Upper lobe of left lung (tissue), 4 donors: ENCODE measurements around the gene DNAAF8.

ENCODE experiments used
- CTCF ChIP-seq, 6 experiments: fragments of 450-650 bp in 4 of 6; fragments of 200-600 bp in 2 of 6; sonication (generic) in 2 of 6; IDR thresholded peaks; one replicate each; pipeline ENCODE4 v1.5.1; 2016 to 2019; ENCODE audit warnings: antibody characterized with exemption in 6 of 6
- EP300 ChIP-seq, 4 donors: sonication (generic); formaldehyde crosslinking; IDR thresholded peaks; one replicate each; pipeline ENCODE4 v1.5.1; 2017; ENCODE audit warnings: antibody characterized with exemption in 4 of 4, control low read depth in 2 of 4
- POLR2A ChIP-seq, 4 donors: fragments of 450-650 bp; IDR thresholded peaks; one replicate each; pipeline ENCODE4 v1.5.1; 2016 to 2017; ENCODE audit warnings: antibody characterized with exemption in 4 of 4, mild to moderate bottlenecking in 2 of 4
- POLR2AphosphoS5 ChIP-seq, 2 donors: sonication (generic); formaldehyde crosslinking; IDR thresholded peaks; one replicate each; pipeline ENCODE4 v1.5.1; 2017; ENCODE audit warnings: antibody characterized with exemption in 2 of 2

- TF ChIP-seq CTCF (IDR thresholded peaks at IDR 0.05): no peak
- TF ChIP-seq EP300 (IDR thresholded peaks at IDR 0.05): no peak
- TF ChIP-seq POLR2A (IDR thresholded peaks at IDR 0.05): no peak
- TF ChIP-seq POLR2AphosphoS5 (IDR thresholded peaks at IDR 0.05): no peak
These were observed 43.7 kb downstream of the DNAAF8 start for GRCh38 chr16:4778050-4778392.
